ENCODE results near the gene TUBGCP3. TPM values are rescaled to one million over a fixed set of nuclear protein-coding genes. Genes with fewer than 3 reads are reported as not detected.

The TUBGCP3 gene
- total and polyA plus RNA-seq, 9 of the 15 experiments (the other 6 are each of a cell fraction or from before 2014, with no cell fraction given), result 3.0 to 24.8 (median 15.2) TPM

DNA sequence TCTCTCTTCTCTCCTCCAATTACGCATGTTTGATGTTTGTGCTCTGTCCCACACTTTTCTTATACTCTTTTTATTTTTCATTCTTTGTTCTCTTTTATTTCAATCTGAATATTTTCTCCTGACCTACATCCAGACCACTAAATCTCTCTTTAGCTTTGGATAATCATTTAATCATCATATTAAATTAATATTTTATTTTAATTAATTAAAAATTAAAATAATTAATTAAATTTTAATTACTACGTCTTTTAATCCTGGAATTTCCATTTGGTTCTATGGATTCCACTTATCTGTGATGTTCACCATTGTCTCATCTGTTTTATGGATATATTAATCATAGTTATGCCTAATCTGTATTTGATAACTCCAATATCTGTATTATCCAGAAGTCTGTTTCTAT is 149.4 kb downstream of the TUBGCP3 start:
- Histone ChIP-seq H3K9ac (ENCODE audit: insufficient read depth in 1 of 2, low read depth in 2 of 2, low read length in 2 of 2) (no peak overlapping the region), H3K27me3 (ENCODE audit: control insufficient read depth in 2 of 2, insufficient read depth in 2 of 2, low read length in 2 of 2) (peaks cover 0 to 11% of the 10 kb centered on the region in 2 experiments; a peak in 2 of 5 replicates), H2AFZ (ENCODE audit: low read depth, low read length) (no peak overlapping the region), H3K4me2 (ENCODE audit: insufficient read depth, low read length) (no peak overlapping the region), H3K9me1 (ENCODE audit: control insufficient read depth, insufficient read depth, low read length) (no peaks in the 10 kb centered on the region), H3K79me2 (ENCODE audit: control insufficient read depth, insufficient read depth, low read length) (no peaks in the 10 kb centered on the region), H4K20me1 (replicated peaks; ENCODE audit: control insufficient read depth, insufficient read depth, low read length) (no peaks in the 10 kb centered on the region), H3K27ac (ENCODE audit: extremely low read depth, low read depth, low read length) (no peak overlapping the region), H3K4me1 (replicated peaks in 1 of 2; ENCODE audit: control insufficient read depth in 2 of 2, insufficient read depth in 2 of 2, low read length in 2 of 2) (no peaks in the 10 kb centered on the region), H3K9me3 (replicated peaks; ENCODE audit: control insufficient read depth, insufficient read depth, low read depth, low read length) (no peaks in the 10 kb centered on the region), H3K36me3 (ENCODE audit: control insufficient read depth, insufficient read depth, low read length) (no peaks in the 10 kb centered on the region), H3K4me3 (no peak overlapping the region)
- in situ Hi-C loops (cut with MboI) (no loop called here), intact Hi-C loops (cut with micrococcal nuclease) (no loop called here)
- TF ChIP-seq CAMTA2 (CRISPR knock-in tag; conservative IDR thresholded peaks at IDR 0.05) (no peak), PML (IDR thresholded peaks at IDR 0.05; ENCODE audit: low read length) (no peak), ZBTB40 (IDR thresholded peaks at IDR 0.05) (no peak), ZBTB40 (CRISPR knock-in tag; IDR thresholded peaks at IDR 0.05) (no peak), ZNF695 (CRISPR knock-in tag; IDR thresholded peaks at IDR 0.05) (no peak), NFE2 (IDR thresholded peaks at IDR 0.05; ENCODE audit: low read depth) (no peak), YBX1 (IDR thresholded peaks at IDR 0.05) (no peak), FUS (optimal IDR thresholded peaks at IDR 0.05; ENCODE audit: low read depth, low read length) (no peak), BCL6 (CRISPR knock-in tag; IDR thresholded peaks at IDR 0.05) (no peak)
- TF ChIP-seq, protein P1, sequence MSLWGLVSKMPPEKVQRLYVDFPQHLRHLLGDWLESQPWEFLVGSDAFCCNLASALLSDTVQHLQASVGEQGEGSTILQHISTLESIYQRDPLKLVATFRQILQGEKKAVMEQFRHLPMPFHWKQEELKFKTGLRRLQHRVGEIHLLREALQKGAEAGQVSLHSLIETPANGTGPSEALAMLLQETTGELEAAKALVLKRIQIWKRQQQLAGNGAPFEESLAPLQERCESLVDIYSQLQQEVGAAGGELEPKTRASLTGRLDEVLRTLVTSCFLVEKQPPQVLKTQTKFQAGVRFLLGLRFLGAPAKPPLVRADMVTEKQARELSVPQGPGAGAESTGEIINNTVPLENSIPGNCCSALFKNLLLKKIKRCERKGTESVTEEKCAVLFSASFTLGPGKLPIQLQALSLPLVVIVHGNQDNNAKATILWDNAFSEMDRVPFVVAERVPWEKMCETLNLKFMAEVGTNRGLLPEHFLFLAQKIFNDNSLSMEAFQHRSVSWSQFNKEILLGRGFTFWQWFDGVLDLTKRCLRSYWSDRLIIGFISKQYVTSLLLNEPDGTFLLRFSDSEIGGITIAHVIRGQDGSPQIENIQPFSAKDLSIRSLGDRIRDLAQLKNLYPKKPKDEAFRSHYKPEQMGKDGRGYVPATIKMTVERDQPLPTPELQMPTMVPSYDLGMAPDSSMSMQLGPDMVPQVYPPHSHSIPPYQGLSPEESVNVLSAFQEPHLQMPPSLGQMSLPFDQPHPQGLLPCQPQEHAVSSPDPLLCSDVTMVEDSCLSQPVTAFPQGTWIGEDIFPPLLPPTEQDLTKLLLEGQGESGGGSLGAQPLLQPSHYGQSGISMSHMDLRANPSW (CRISPR knock-in tag; IDR thresholded peaks at IDR 0.05), result no peak
- FAIRE-seq (no peak), ATAC-seq (no peak), DNase-seq (ENCODE audit: extremely low read depth in 1 of 4, low spot score in 3 of 4) (no peak)
- ChIA-PET POLR2A (no interaction called here), CTCF (ENCODE audit: low intra/inter-chr PET ratio) (no interaction called here)
- 6% methylated on average over 2 of the region's 2 CpGs for WGBS (ENCODE audit: insufficient coverage, low coverage, missing lambda C conversion rate)
- no TSS peak for BruUV-seq (replicated peaks)
